Lower leg skin (tissue), 4 donors: ENCODE results near the gene PKD2L1. TPM values are rescaled to one million over a fixed set of nuclear protein-coding genes. Genes with fewer than 3 reads are reported as not detected.

ENCODE experiments used
- DNase-seq, 2 donors: peaks; one replicate each; pipeline ENCODE4 v3.0.0-alpha.2; 2019; ENCODE audit warnings: low spot score in 2 of 2
- H3K4me3 ChIP-seq: fragments of 200-600 bp; sonication (generic); 2 replicates; pipeline ENCODE4 v1.5.1; 2017; ENCODE audit warnings: mild to moderate bottlenecking, low read depth; ENCODE audit not compliant: poor library complexity, severe bottlenecking
- CTCF ChIP-seq, 3 donors: fragments of 450-650 bp; IDR thresholded peaks; one replicate each; pipeline ENCODE4 v1.5.1; 2016; ENCODE audit warnings: antibody characterized with exemption in 3 of 3, mild to moderate bottlenecking in 3 of 3, moderate library complexity in 2 of 3
- POLR2A ChIP-seq, 2 donors: fragments of 450-650 bp; IDR thresholded peaks; one replicate each; pipeline ENCODE4 v1.6.1; 2016 to 2017; ENCODE audit warnings: antibody characterized with exemption in 2 of 2, mild to moderate bottlenecking in 1 of 2, moderate library complexity in 1 of 2
- WGBS, 2 donors: methylation state at CpG; one replicate each; pipeline ENCODE4 v1.1.5; 2018; 5-methylcytosine and 5-hydroxymethylcytosine counted together
- intact Hi-C: fragments of 100-400 bp; cut with DNase I; formaldehyde crosslinking; loops from one replicate; pipeline ENCODE4 v1.15.0; 2023; ENCODE audit warnings: low total_unique reads
- total RNA-seq, 4 donors: library from RNA; depleted of rRNA; stranded (reverse); fragments of >200 nt; gene quantifications; one replicate each; pipeline ENCODE4 v1.1.0, GENCODE V29; 2016

The PKD2L1 gene
- total RNA-seq, 4 donors from 2014 or later: not detected

GRCh38 chr10:100333106-100333505, 3.1 kb upstream of the PKD2L1 start:
- DNase-seq: no peak
- H3K4me3 ChIP-seq: no peak overlapping the region
- 58 to 64% methylated on average over 4 of the region's 4 CpGs for WGBS, 2 donors
- intact Hi-C loops: loop anchor here (5.0 kb wide), 1 partner anchor 114 kb away; no protein-coding TSS in a partner anchor
- no peak for TF ChIP-seq CTCF (IDR thresholded peaks at IDR 0.05)
- no peak for TF ChIP-seq POLR2A (IDR thresholded peaks at IDR 0.05)

- intact Hi-C loops: no loop called here
- no peak overlapping the region for H3K4me3 ChIP-seq
These were observed 1.8 kb downstream of the PKD2L1 start for GRCh38 chr10:100328198-100328597.

GRCh38 chr10:100327718-100328009, 2.4 kb downstream of the PKD2L1 start:
- intact Hi-C loops: no loop called here
- TF ChIP-seq POLR2A (IDR thresholded peaks at IDR 0.05) (no peak), CTCF (IDR thresholded peaks at IDR 0.05) (no peak)
- DNase-seq: no peak
- WGBS, 2 donors: 69 to 80% methylated on average over 3 of the region's 3 CpGs
- H3K4me3 ChIP-seq: no peak overlapping the region

More at GRCh38 chr10:100328198-100328597, 1.8 kb downstream of the PKD2L1 start:
- no peak for TF ChIP-seq POLR2A (IDR thresholded peaks at IDR 0.05)
- no peak for TF ChIP-seq CTCF (IDR thresholded peaks at IDR 0.05)
- DNase-seq: no peak
- WGBS, 2 donors: 70 to 76% methylated on average over 5 of the region's 5 CpGs

GRCh38 chr10:100327007-100327717, 2.9 kb downstream of the PKD2L1 start:
- H3K4me3 ChIP-seq: no peak overlapping the region
- WGBS, 2 donors: 38 to 39% methylated on average over 8 of the region's 8 CpGs
- DNase-seq: no peak
- TF ChIP-seq CTCF (IDR thresholded peaks at IDR 0.05): no peak
- no peak for TF ChIP-seq POLR2A (IDR thresholded peaks at IDR 0.05)
- intact Hi-C loops: no loop called here

DNA sequence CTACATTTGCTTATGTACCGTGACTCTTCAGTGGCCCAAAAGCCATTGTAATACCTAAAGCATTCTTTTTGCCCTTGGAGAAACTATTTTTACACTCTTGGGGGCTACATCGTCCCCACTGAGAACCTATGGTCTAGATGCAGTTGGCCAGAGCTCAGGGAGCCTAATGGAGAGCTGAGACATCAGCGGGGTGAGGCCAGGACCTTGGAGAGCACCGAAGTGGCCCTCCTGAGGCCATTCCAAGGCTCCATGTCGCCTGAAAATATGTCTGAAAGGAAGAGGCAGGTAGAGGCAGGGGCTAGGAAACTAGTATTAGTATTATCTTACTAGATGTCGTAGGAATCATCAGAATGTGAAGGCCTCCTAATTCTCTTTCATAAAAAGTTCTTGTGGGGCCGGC, 4.9 kb downstream of the PKD2L1 start:
- DNase-seq: no peak
- intact Hi-C loops: no loop called here
- WGBS, 2 donors: 49 to 53% methylated on average over 7 of the region's 7 CpGs
- no peak overlapping the region for H3K4me3 ChIP-seq
- TF ChIP-seq POLR2A (IDR thresholded peaks at IDR 0.05): no peak
- TF ChIP-seq CTCF (IDR thresholded peaks at IDR 0.05): no peak
